Neural cell (in vitro differentiated cells): Measurements from ENCODE around the gene REXO1.

ENCODE experiments used
- EP300 ChIP-seq: fragments of 450-650 bp; conservative IDR thresholded peaks from 2 replicates; pipeline ENCODE4 v1.6.1; 2014; ENCODE audit warnings: antibody characterized with exemption, mild to moderate bottlenecking, moderate library complexity; ENCODE audit not compliant: poor library complexity, severe bottlenecking
- MXI1 ChIP-seq: fragments of 450-650 bp; conservative IDR thresholded peaks from 2 replicates; pipeline ENCODE4 v1.6.1; 2014; ENCODE audit warnings: antibody characterized with exemption, mild to moderate bottlenecking; ENCODE audit not compliant: poor library complexity, severe bottlenecking
- TF ChIP-seq, protein P1 (sequence below): fragments of 450-650 bp; IDR thresholded peaks from 2 replicates; pipeline ENCODE4 v1.5.1; 2014; ENCODE audit warnings: antibody characterized with exemption, mild to moderate bottlenecking, moderate library complexity; ENCODE audit not compliant: poor library complexity, severe bottlenecking

GRCh38 chr19:1824252-1824622 is 24.0 kb downstream of the REXO1 start:
- TF ChIP-seq, protein P1, sequence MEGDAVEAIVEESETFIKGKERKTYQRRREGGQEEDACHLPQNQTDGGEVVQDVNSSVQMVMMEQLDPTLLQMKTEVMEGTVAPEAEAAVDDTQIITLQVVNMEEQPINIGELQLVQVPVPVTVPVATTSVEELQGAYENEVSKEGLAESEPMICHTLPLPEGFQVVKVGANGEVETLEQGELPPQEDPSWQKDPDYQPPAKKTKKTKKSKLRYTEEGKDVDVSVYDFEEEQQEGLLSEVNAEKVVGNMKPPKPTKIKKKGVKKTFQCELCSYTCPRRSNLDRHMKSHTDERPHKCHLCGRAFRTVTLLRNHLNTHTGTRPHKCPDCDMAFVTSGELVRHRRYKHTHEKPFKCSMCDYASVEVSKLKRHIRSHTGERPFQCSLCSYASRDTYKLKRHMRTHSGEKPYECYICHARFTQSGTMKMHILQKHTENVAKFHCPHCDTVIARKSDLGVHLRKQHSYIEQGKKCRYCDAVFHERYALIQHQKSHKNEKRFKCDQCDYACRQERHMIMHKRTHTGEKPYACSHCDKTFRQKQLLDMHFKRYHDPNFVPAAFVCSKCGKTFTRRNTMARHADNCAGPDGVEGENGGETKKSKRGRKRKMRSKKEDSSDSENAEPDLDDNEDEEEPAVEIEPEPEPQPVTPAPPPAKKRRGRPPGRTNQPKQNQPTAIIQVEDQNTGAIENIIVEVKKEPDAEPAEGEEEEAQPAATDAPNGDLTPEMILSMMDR, result no peak
- no peak for TF ChIP-seq MXI1
- no peak for TF ChIP-seq EP300
